GM04503 (cell line): Measurements from ENCODE around the gene S100A8.
"Not testable (repeated sequence)": the region's sequence is repeated elsewhere in the genome, so short reads cannot be mapped to it uniquely, and the experiment has no call there.

ENCODE experiments used
- DNase-seq: peaks from one replicate; pipeline ENCODE4 v3.0.0-alpha.2; 2012; ENCODE audit warnings: low read depth

S100A8 gene

DNA sequence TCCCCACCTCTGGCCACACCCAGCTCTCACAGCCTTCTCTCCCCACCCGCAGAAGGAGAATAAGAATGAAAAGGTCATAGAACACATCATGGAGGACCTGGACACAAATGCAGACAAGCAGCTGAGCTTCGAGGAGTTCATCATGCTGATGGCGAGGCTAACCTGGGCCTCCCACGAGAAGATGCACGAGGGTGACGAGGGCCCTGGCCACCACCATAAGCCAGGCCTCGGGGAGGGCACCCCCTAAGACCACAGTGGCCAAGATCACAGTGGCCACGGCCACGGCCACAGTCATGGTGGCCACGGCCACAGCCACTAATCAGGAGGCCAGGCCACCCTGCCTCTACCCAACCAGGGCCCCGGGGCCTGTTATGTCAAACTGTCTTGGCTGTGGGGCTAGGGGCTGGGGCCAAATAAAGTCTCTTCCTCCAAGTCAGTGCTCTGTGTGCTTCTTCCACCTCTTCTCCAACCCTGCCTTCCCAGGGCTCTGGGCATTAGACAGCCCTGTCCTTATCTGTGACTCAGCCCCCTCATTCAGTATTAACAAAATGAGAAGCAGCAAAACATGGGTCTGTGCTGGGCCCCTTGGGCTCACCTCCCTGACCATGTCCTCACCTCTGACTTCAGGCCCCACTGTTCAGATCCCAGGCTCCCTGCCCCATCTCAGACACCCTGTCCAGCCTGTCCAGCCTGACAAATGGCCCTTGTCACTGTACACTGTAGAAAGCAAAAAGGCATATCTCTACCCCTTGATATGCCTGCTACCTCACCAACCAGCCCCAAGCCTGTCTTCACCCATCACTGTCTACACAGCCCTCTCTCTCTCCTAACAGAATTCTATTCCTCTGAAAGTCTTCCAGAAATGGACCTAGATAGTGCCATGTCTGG, 30.0 kb downstream of the S100A8 start:
- no peak for DNase-seq

DNA sequence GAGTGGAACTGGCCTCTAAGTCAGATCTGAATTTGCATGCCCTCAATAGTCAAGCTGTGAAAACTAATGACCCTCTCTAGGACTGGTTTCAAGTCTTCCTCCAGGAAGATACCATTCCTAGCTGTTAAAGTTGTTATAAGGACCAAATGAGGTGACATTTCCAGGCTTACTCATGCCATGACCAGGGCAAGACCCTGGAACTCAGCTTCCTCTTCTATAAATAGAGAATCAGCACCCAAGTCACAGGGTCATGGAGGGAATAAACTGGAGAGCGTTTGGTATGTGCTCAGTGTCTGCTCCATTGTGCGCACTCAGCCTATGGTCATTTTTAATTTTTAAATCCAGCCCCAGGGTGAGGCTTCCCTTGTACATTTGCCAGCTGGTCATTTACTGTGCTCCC, 30.7 kb downstream of the S100A8 start:
- no peak for DNase-seq

DNA sequence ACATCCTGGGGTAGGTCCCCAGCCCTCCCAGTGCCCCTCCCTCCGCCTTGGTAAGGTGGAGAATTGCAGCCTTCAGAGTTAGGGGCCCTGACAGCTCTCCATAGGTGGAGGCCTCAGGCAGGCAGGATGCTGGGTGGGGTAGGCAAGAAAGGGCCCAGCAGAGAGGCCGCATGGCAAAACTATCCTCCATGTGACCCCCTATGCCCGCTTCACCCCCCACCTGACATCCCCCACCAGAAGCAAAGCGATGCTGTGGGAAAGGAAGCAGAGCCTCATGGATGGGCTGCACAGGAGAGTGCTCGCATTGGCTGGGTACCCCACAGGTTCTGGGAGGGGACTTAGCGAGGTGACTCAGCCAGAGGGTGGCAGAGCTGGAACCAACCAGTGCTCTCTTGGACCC, 31.6 kb downstream of the S100A8 start:
- no peak for DNase-seq

DNA sequence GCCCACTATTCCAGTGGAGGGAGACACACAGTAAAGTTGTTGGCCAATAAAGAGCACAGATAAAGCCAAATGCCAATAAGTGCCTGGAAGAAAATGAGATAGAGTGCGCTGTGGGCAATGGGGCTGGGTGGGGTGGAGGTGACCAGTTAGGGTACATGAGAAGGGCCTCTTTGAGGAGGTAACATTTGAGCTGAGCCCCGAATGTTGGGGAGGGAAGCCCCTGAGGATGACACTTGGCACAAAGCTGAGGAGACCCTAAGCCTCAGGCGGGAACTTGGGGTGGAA, 32.2 kb downstream of the S100A8 start:
- DNase-seq = no peak

DNA sequence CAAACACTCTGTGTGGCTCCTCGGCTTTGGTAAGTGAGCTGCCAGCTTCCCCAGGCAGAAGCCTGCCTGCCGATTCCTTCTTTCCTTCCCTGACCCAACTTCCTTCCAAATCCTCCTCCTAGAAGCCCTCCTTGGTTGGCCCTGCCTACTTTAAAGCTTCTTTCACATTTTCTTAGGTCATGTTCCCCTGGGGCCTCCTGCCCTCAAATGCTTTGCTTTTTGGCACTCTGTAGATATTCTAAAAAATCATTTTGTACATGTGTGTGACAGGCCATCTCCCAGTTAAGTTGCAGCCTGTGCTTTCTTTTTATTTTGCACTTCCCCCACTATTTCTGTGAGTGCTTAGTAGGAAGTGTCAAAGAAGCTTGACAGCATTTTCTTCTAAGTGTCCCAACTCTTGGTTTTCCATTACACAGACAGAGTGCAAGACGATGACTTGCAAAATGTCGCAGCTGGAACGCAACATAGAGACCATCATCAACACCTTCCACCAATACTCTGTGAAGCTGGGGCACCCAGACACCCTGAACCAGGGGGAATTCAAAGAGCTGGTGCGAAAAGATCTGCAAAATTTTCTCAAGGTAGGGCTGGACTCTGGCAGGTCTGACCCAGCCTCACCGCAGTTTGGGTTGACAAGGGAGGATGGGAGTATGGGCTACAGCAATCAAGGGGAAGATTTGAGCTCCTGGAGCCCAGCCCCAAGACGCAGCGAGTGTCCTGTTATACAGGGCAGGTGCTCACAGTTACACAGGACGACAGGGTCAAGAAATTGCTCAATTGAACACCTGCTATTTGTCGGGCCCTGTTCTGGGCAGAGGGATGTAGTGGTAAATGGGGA, 32.8 kb downstream of the S100A8 start, which contains the start of gene S100A9:
S100A9 (plus strand) TSS at position 2 of the 838 bp plus-strand sequence; CDS start at position 432, 430 bp downstream.
- no peak for DNase-seq

DNA sequence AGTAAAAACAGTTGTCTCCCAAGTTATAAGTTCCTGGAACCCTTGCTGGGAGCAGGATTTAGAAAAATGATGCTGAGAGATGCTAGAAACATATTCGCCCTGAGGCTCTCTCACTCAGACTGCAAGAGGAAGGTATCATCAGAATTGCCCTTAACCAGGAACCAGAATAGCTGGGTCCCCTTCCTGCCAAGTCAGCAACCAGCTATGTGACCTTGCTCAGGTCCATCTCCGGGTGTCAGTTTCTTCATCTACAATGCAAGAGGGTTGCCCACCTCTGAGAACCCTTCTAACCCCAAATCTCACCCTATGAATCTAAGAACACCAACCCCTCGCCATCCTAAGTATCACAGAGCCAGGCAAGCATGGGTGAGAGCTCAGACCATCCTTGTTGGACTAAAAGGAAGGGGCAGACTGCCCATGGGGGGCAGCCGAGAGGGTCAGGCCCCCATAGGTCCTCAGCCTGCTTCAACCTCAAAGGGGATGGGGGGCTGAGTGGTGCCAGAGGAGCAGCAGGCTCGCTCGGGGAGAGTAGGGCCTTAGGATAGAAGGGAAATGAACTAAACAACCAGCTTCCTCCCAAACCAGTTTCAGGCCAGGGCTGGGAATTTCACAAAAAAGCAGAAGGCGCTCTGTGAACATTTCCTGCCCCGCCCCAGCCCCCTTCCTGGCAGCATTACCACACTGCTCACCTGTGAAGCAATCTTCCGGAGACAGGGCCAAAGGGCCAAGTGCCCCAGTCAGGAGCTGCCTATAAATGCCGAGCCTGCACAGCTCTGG, 33.6 kb downstream of the S100A8 start:
- no peak for DNase-seq

DNA sequence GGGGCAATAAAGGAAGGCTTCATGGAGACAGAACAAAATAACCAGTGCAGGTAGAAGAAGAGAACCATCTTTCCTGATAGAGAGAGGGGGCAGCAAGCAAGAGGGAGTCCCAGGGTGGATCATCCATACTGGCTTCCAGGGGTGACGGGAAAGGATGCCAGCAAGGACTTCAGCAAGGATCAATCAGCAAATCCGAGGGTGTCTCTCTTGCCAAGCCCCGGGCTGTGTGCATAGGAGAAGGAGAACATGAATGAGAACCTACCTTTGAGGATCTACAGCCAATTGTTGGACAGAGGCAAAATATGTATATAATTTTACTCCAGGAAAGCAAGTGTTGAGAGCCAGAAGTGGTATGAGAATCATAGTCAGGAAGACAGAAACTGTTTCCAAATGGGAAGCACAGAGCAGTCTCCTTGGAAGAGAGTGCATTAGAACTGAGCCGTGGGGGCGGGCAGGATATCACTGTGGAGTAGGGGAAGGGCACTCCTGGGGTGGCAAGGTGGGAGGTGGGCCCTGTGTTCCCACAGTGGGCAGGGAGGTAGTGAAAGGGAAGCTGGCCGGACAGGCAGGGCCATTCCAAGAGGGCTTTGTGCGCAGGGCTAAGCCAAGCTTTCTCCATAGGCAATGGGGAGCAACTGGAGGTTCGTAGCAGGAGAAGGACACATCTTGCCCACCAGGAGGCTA, 34.3 kb downstream of the S100A8 start:
- DNase-seq = no peak

DNA sequence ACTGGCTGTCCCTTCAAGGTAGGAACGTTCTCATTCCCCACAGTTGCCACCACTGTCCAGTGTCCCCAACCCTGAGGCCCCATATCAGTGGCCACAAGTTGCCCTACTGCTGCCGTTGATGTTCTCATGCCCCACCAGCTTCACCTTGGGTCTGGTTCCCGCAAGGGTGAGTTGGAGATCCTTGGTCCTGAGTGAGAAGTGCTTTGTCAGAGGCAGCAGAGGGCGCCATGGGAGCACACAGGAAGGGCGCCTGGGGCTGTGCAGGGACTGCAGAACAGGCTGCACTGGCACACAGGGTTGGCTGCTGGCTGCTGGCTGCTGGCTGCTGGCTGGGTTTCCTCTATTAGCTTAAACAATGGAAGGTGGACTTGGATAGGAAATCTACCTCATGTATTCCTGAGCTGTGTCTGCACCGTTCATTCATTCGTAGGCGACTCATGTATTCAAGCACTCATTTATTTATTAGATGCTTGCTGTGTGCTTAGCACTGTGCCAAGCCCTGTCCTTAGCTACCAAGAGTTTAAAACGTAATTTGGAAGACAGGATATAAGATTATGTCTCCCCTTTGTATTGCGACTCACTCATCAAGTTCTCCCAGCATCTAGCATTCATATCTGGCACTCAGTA, 35.3 kb downstream of the S100A8 start:
- DNase-seq = no peak

DNA sequence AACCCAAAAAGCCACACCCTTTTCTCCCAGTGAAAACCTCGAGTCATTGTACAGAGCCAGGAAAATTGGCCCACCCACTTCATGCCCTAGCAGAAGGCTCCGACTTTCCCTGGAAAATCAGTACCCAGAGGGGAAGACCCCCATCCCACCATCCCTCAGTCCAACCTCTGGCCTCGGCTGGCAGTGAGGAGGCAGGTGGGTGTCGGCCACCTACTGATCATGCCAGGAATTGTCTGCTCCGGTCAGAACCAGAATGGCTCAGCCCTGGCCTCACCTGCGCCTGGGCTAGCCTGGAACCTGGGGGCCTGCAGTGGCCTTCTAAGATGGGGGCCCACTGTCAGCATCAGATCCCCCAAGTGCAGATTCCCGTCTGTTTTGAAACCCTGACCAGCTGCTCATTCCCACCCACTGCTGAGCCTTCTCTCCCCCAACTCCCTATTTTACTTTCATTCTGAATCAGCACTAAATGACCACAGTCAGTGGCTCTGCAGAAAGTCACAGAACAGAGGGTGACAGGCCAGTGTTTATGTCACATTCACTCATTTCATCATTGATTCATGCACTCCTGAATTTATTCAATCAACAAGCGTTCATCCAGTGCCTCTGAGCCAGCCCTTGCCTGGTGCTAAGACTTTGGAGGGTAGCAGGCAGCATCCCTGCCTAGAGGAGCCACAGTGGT, 36.2 kb downstream of the S100A8 start:
- no peak for DNase-seq

DNA sequence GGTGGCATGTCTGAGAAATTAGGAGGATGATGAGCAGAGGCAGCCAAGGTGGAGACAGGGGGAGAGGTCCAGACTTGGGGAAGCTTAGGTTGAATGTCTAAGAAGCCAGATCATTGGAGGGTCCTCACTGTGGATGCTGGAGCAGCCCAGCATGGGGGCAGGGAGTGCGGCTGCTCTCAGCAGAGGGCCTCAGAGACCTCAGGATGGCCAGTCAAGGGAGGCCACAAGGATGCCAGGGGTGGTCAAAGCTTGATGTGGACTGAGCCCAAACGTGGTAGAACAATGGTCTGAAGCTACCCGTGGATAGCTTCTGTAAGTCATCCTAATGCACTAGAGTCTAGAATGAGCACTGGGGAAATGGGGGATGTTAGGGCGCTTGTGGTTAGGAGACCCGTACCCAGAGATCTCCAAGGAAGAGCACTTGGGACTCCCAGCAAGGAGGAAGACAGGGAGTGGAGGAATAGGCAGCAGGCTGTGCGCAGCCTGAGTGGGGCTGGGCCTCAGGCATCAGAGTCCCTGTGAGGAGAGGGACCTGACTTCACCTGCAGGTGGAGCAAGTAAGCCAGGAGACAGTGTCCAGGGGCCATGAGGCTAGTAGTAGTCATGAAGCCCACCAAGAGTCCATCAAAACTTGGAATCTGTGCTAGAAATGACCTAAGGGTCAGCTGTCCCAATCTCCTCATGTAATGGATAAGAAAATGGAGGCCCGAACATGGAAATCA, 37.5 kb downstream of the S100A8 start:
- DNase-seq = no peak

DNA sequence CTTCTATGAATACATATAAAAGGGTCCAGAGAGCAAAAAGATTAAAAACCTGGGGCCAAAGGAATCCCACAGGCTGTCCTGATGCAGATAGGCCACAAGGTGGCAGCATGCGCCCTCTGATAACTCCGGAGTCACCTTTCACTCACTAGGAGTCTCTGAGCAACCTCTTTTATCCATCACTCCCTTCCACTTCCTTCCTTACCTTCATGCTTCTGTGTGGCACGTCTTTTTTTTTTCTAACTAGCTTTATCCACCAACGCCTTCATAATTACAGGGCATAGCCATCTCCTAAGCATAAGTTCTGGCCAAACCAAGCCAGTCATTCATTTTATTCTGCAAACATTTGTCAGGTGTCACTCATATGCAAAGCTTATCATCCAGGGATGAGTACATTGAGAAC, 38.4 kb downstream of the S100A8 start:
- peak; percentile 11 for DNase-seq

DNA sequence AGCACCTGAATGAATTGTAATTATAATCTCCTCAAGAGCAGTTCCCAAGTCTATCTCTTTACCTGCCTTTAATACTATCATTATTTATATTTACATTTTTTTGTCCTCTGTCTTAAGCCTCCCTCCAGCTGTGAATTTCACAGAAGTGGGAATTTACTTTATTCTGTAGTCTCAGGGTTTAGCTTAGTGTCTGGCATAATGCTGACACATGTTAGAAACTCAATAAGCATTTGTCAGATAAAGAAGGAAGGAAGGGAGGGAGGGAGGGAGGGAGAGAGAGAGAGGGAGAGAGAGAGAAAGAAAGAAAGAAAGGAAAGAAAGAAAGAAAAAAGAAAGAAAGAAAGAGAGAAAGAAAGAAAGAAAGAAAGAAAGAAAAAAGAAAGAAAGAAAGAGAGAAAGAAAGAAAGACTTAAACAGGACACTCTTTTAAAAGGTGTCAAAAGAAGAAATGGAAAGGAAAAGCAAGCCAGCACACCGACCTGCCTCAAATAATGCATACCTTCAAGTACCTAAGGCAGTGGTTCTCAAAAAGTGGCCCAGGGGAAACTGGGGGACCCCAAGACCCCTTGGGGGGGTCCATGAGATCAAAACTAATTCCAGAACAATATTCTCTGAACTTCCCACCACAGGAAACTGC, 40.4 kb downstream of the S100A8 start:
- DNase-seq = no peak

DNA sequence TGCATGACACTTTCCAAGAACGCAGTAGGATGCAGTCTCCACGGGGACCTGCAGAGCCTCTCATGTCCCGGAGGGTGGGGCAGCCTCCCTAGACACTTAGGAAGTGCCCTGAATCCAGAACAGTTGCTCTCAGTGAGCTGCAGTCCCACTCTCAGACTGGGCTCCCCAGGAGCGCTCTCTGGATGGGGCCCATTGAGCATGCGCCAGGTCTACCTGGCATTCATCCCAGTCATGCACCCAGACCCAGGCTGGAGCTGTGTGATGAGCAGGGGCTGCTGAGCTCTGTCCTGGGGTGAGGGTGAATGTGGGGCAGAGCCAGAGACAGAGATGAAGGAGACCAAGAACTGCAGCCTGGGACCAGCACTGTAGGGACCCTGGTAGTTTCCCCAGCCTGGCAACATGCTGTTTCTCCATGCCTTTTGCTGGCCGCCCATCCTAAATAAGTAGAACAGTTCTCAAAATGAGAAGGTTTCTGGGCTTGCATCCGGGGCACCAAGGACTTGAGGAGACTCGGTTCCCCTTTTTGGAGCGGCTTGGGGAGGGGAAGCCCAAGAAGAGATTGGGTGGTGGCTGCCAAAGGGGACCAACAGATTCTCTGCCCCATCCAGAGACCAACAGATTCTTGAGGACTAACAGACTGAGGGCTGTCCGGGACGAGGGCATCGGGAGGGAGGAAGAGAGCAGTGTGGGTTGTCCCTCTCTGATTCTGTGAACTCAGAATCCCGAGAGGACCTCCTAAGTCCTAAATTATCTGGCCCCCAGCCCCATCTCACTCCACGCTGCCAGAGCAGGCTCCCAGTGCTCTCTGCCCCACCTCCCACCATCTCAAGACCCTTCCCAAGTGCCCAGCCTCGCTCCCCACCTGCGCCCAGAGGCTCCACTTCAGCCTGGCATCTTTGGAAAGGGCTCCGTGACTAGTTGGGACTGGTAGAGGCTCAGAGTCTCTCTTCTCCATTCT, 41.2 kb downstream of the S100A8 start:
- no peak for DNase-seq

DNA sequence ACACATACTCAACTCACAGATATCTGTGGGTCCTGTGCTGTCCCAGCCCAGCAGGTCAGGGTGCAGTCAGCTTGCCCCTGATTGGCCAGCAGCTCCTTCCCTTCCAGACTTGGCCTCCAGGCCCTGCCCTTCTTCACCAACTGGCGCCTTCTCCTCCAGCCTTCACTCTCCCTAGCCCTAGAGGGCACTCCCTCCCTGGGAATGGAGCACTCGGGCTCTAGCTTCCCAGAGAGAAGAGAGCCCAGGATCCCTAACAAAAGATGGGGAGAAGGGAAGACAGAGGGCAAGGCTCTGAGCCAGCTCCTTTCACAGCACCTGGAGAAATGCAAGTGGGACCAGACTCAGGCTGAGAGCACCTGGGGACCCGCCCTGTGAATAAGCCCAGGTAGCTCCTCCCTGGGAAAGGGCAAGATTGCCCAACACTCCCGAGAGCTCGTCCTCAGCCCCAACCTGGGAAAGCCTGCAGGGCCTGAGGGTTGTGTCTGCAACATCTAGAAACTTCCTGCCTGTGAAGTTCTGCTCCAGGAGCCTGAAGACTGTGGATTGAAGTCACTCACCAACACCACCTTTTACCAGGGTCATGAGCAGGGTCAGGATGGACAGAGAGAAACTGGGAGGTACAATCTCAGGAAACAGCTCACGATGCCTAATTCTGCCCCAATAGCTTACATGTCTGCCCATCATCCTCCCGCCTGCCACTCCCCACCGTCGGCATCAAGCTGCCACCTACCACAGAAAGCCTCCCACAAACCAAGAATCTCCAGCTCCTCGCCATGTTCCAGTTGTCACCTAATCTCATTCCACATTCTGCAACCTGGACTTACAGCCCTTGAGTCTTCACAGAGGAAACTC, 42.1 kb downstream of the S100A8 start, which contains the start of gene PGLYRP4:
PGLYRP4 (minus strand) TSS at position 331 of the 852 bp plus-strand sequence. CDS start 909 bp downstream, outside the sequence.
- no peak for DNase-seq

DNA sequence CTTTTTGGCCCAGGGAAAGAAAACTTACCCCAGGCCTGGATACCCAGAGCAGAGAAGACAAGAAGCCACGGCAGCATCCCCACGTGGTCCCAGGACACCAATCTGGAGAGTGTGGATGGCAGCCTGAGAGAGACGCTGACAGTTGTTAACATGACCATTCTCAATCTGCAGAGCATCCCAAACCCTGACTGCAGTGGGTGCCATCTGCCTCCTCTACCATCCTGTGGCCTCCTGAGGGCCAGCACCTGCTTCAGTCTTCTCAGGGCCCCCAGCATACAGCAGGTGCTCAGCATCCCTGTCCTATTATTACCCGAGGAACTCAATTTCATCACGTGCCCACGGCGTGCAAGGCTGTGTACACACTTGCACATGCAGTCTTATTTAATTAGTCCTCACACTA, 43.0 kb downstream of the S100A8 start:
- no peak for DNase-seq

DNA sequence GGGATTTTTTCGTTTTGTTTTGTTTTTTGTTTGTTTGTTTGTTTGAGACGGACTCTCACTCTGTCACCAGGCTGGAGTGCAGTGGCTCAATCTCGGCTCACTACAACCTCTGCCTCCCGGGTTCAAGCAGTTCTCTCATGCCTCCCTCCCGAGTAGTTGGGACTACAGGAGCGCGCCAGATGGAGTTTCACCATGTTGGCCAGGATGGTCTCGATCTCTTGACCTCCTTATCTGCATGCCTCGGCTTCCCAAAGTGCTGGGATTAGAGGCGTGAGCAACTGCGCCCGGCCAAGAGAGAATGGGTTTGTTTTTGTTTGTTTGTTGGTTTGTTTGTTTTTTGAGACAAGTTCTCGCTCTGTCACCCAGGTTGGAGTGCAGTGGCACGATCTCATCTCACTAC, 43.8 kb downstream of the S100A8 start:
- not testable (repeated sequence) for DNase-seq

DNA sequence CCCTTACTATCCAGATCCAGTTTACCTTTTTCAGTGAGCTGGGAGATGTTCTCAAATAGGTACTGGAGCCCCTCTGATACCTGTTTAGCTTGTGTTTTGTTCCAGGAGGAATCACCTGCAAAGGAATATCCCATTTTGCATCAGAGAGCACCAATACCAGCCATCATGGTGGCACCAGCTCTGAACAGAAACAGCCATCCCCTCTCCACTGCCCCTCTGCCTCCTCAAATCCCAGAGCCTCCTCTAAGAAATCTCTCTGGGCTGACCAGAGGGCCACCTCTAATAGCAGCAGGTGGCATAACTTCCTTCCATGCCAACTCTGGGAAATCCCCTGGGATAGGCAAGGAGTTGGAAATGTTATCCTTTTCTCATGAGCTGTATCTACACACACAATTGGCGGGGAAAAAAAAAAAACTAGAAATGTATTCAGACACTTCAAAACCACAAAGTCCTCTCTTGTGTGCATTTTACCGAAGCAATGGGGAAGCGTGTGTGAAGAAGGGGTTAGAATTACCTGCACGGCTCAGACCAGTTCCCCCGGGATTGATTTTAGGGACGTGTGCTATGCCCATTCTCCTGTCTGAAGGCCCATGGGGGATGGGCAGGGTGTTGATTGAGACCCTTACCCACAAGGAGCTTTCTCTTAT, 44.7 kb downstream of the S100A8 start:
- no peak for DNase-seq
